ENCODE results near the gene NPC1L1. TPM values are rescaled to one million over a fixed set of nuclear protein-coding genes. Genes with fewer than 3 reads are reported as not detected.
A peak's percentile ranks its signal among the peaks of the same experiment; 100 is the strongest.

Gene NPC1L1
- total and polyA plus RNA-seq, 2 of the 13 experiments (the other 11 are each of a cell fraction or from before 2014, with no cell fraction given) = 4.8 to 14.5 TPM

GRCh38 chr7:44561962-44562621 is 21.0 kb upstream of the NPC1L1 start:
- CTCF ChIA-PET (ENCODE audit: low intra/inter-chr PET ratio, low total read pairs) = no interaction called here
- peaks cover 40% of the 10 kb centered on the region for H3K4me1 ChIP-seq (ENCODE audit: insufficient read depth, low read length)
- POLR2A ChIA-PET = interaction anchor here (0.8 to 3.7 kb wide), 12 partner anchors 9 to 321 kb away, joined by 3 to 27 read pairs (median 4); partner anchors contain the start of genes DDX56, NPC1L1, NUDCD3 and OGDH
- DNase-seq (ENCODE audit: low spot score) (peak; percentile 87), FAIRE-seq (peak; percentile 93), ATAC-seq (peak; percentile 59)
- no peaks in the 10 kb centered on the region for H3K79me2 ChIP-seq (ENCODE audit: insufficient read depth, low read length)
- no peaks in the 10 kb centered on the region for H3K27me3 ChIP-seq (ENCODE audit: control insufficient read depth in 1 of 2, insufficient read depth in 2 of 2, low read length in 2 of 2)
- BruUV-seq (replicated peaks) = no TSS peak
- peaks cover 9 to 24% of the 10 kb centered on the region in 2 experiments for H3K36me3 ChIP-seq (replicated peaks in 1 of 2; ENCODE audit: control insufficient read depth in 1 of 2, insufficient read depth in 2 of 2, low read length in 2 of 2)
- H2AFZ ChIP-seq (ENCODE audit: low read length) = no peak overlapping the region
- H3K9ac ChIP-seq (ENCODE audit: insufficient read depth, low read depth, low read length) = no peak overlapping the region
- in situ Hi-C loops (cut with HindIII; ENCODE audit: extremely low pct_ligation_motif_present, low pct_unique_long_range_greater_than_20kb) (no loop called here), intact Hi-C loops (cut with micrococcal nuclease; ENCODE audit: unreplicated experiment) (no loop called here)
- H3K27ac ChIP-seq (ENCODE audit: extremely low read length, insufficient read depth, low read length) = peak overlapping the region; percentile 49
- WGBS (ENCODE audit: low lambda C conversion rate) = 24% methylated on average over 7 of the region's 7 CpGs
- H3K4me3 ChIP-seq (replicated peaks in 1 of 3; ENCODE audit: insufficient read depth in 1 of 3, low read depth in 2 of 3, low read length in 3 of 3) = peak overlapping the region in 1 of 3 experiments; percentile 8; a peak in 1 of 6 replicates
- H4K20me1 ChIP-seq (ENCODE audit: insufficient read depth, low read length) = no peaks in the 10 kb centered on the region; the same call in 1 of the 2 replicates
- H3K9me3 ChIP-seq (ENCODE audit: low read length) = no peaks in the 10 kb centered on the region
- H3K4me2 ChIP-seq (ENCODE audit: low read depth, low read length) = 0 out of 2 replicates have a peak overlapping the region, but pooled peaks have one; percentile 18
- TF ChIP-seq ZNF768 (CRISPR knock-in tag; IDR thresholded peaks at IDR 0.05) (no peak), SIN3B (IDR thresholded peaks at IDR 0.05; ENCODE audit: low read length) (no peak), GMEB2 (CRISPR knock-in tag; IDR thresholded peaks at IDR 0.05; ENCODE audit: low read depth) (no peak), ZFY (CRISPR knock-in tag; IDR thresholded peaks at IDR 0.05) (no peak), ZFP62 (CRISPR knock-in tag; IDR thresholded peaks at IDR 0.05) (no peak), SCMH1 (CRISPR knock-in tag; IDR thresholded peaks at IDR 0.05; ENCODE audit: borderline replicate concordance) (no peak), ZNF296 (CRISPR knock-in tag; conservative IDR thresholded peaks at IDR 0.05) (no peak), DPF2 (CRISPR knock-in tag; IDR thresholded peaks at IDR 0.05; ENCODE audit: borderline replicate concordance, low read depth) (no peak; the same call in 1 of the 2 replicates), SP140L (CRISPR knock-in tag; IDR thresholded peaks at IDR 0.05; ENCODE audit: borderline replicate concordance) (no peak), SIX4 (CRISPR knock-in tag; IDR thresholded peaks at IDR 0.05) (0 out of 2 replicates have a peak, but pooled peaks have one; percentile 36), ZKSCAN8 (CRISPR knock-in tag; IDR thresholded peaks at IDR 0.05; ENCODE audit: borderline replicate concordance) (peak; percentile 76; the same call in 1 of the 2 replicates), TIGD3 (CRISPR knock-in tag; IDR thresholded peaks at IDR 0.05; ENCODE audit: borderline replicate concordance) (no peak), ZMYM3 (CRISPR knock-in tag; IDR thresholded peaks at IDR 0.05) (peak; percentile 25; the same call in 1 of the 2 replicates), YY1 (IDR thresholded peaks at IDR 0.05; ENCODE audit: insufficient read depth, insufficient replicate concordance, low read depth, low read length) (no peak), ATF3 (CRISPR knock-in tag; IDR thresholded peaks at IDR 0.05) (peak; percentile 83), ELF4 (CRISPR knock-in tag; IDR thresholded peaks at IDR 0.05; ENCODE audit: borderline replicate concordance) (no peak), IKZF1 (IDR thresholded peaks at IDR 0.05) (no peak), MIER3 (CRISPR knock-in tag; IDR thresholded peaks at IDR 0.05; ENCODE audit: borderline replicate concordance) (no peak; the same call in 1 of the 2 replicates), ZNF775 (CRISPR knock-in tag; IDR thresholded peaks at IDR 0.05; ENCODE audit: borderline replicate concordance) (no peak), MTF2 (CRISPR knock-in tag; IDR thresholded peaks at IDR 0.05; ENCODE audit: borderline replicate concordance) (no peak)

All from HepG2 (cell line).